HG03565 (cell line): ENCODE data around the gene MFAP3.

Experiments
- ATAC-seq: cut with Tn5 transposase; IDR thresholded peaks from one replicate; pipeline ENCODE4 v1.9.1; 2021; ENCODE audit warnings: mild to moderate bottlenecking, moderate library complexity; ENCODE audit not compliant: unreplicated experiment

Gene MFAP3

GRCh38 chr5:154090656-154091055, 51.9 kb downstream of the MFAP3 start:
- ATAC-seq, result no peak

DNA sequence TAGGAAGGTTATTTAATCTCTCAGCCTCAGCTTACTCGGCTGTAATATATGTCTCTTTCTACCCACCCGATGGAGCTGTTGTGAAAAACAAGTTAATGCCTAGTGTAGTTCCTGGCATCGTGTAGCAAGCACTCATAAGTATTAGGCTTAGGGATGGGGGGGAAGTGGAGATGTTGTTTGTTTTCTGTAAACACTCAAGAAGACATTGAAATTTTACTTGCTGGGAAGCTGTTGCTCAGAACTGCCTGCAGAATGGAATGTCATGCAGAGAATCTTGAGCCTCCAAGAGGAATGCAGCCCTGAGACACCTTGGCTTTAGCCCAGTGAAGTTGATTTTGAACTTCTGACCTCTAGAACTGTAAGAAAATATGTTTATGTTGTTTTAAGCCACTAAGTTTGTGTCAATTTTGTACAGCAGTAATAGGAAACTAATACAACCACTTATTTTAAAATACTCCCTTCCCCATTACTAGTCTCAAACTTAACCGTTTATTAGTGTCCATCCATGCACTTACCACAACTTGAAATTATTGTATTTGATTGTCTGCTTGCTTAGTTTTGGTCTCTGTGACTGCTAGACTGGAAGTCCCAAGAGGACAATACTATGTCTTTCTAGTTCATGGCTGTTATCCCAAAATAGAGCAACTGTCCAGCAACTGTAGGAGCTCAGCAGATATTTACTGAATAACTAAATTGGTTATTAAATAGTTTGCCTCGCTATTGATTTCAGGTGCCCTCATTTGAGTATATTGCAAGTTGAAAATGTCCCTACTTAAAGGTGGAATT, 53.8 kb downstream of the MFAP3 start:
- ATAC-seq, result no peak

DNA sequence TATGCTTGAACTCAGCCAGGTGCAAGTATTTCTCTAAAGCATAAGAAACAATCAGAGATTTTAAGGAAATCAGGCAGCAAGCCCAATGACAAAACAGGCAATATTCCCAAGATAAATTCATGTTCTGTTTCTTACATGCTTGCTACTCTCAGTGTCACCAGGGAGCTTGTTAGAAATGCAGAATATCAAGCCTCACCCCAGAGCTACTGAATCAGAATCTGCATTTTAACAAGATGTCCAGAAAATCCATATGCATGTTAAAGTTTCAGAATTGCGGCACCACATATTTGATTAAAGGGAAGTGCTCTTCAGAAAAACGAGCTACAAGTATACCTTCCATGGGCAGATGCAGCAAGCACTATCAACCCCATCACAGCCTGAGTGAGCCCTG, 54.4 kb downstream of the MFAP3 start:
- ATAC-seq, result no peak

- ATAC-seq, result no peak
Measured at GRCh38 chr5:154095904-154096303, 57.1 kb downstream of the MFAP3 start.

GRCh38 chr5:154097031-154097430, 58.3 kb downstream of the MFAP3 start:
- no peak for ATAC-seq

DNA sequence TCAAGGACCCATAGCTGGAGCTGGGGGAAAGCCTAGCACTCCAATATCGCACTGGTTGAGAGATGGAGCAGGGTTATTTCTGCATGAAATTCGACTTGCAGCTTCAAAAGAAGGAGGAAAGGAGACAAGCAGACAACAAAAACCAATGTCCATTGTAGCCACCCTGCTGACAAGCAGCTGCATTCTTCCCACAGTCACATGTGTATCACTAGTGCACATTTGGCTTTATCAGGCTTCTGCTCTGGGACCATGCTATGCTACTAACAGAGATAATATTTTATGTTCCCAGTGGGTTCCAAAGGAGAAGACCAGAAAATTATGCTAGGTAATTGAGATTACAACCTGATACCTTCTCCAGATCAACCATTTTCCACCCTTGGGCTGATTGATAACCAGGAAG, 59.7 kb downstream of the MFAP3 start:
- ATAC-seq, result no peak

DNA sequence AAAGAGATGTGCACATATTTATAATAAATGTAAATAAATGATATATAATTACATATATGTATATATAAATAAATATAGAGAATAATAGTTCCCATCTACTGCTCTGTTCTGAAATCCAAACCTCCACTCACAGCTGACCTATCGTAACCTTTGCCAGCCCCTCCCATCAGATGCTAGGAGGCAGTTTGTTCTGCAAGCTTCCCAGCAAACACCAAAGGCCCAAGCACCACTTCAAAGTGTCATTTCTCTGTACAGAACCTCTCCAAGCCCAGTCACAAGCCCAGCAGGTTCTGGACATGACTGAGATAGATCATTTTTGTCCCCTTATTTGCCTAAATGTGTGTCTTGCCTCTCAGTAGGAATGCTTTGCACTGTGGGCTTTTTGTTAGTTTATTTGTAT, 62.4 kb downstream of the MFAP3 start:
- no peak for ATAC-seq

DNA sequence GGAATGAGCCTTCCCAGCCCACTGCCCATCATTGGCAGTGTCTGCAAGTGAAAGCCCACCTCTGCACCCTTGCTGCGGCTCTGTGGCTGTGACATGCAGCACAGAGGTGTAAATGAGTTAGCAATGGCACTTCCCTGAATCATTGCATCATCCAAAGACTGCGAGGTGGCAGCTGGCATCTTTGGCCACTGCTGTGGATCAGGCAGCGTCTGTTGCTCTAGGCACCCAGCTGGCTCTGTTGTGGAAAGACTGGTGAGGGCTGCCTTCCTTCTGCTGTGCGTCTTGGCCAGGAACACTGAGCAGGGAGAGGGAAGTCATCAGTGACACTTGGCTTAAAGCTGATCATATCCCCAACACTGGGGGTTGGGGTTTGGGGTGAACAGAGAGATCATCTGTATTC, 64.5 kb downstream of the MFAP3 start:
- ATAC-seq, result no peak
